K562 (cell line): ENCODE results near the gene RPS8.

ENCODE experiments used
- COPS2 ChIP-seq: fragments of 450-650 bp; conservative IDR thresholded peaks from 2 replicates; pipeline ENCODE4 v1.6.1; 2016; ENCODE audit warnings: mild to moderate bottlenecking, moderate library complexity
- L3MBTL2 ChIP-seq: fragments of 450-650 bp; IDR thresholded peaks from 2 replicates; pipeline ENCODE4 v1.6.1; 2016; ENCODE audit warnings: mild to moderate bottlenecking, moderate library complexity
- SMAD1 ChIP-seq: fragments of 150-350 bp; IDR thresholded peaks from 2 replicates; pipeline ENCODE4 v1.6.1; 2014; ENCODE audit warnings: low read length, low read depth; ENCODE audit not compliant: partially characterized antibody
- SRSF3 ChIP-seq: fragments of 200-400 bp; formaldehyde crosslinking; IDR thresholded peaks from 2 replicates; pipeline ENCODE4 v1.6.1; 2016; ENCODE audit warnings: mild to moderate bottlenecking, low read length, moderate library complexity; ENCODE audit not compliant: insufficient read depth
- TBL1XR1 ChIP-seq, 2 experiments: IDR thresholded peaks; 2 replicates each; pipeline ENCODE4 v1.6.1; 2012; ENCODE audit warnings: improper control_type of control experiment in 2 of 2, low read length in 2 of 2, mild to moderate bottlenecking in 1 of 2
- ZNF143 ChIP-seq: sonication (generic); formaldehyde crosslinking; IDR thresholded peaks from 2 replicates; pipeline ENCODE4 v1.9.0; 2022; ENCODE audit warnings: mild to moderate bottlenecking, missing genetic modification reagents
- ZSCAN29 ChIP-seq: fragments of 450-650 bp; IDR thresholded peaks from 2 replicates; pipeline ENCODE4 v1.6.1; 2017
- TF ChIP-seq, protein P1 (sequence below): conservative IDR thresholded peaks from 2 replicates; pipeline ENCODE4 v1.6.1; 2011; ENCODE audit warnings: low read depth, mild to moderate bottlenecking, low read length; ENCODE audit not compliant: control insufficient read depth

GRCh38 chr1:44740179-44740617 lies 35.1 kb upstream of the RPS8 start:
- TF ChIP-seq, protein P1, sequence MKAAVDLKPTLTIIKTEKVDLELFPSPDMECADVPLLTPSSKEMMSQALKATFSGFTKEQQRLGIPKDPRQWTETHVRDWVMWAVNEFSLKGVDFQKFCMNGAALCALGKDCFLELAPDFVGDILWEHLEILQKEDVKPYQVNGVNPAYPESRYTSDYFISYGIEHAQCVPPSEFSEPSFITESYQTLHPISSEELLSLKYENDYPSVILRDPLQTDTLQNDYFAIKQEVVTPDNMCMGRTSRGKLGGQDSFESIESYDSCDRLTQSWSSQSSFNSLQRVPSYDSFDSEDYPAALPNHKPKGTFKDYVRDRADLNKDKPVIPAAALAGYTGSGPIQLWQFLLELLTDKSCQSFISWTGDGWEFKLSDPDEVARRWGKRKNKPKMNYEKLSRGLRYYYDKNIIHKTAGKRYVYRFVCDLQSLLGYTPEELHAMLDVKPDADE: no peak
- no peak for TF ChIP-seq ZNF143 (CRISPR knock-in tag)
- peak; percentile 4; the same call in 1 of the 2 replicates for TF ChIP-seq SRSF3
- no peak for TF ChIP-seq L3MBTL2
- TF ChIP-seq ZSCAN29: no peak
- no peak for TF ChIP-seq TBL1XR1 (IDR thresholded peaks at IDR 0.05; ENCODE audit: low read length in 2 of 2)
- TF ChIP-seq SMAD1: no peak
- no peak for TF ChIP-seq COPS2
